SK-N-SH treated with all-trans-retinoic acid at 6 μM for 48 hours (cell line): Measurements from ENCODE around the gene CCNB3.

Experiments
- ATAC-seq: fragments of 200-7000 bp; cut with Tn5 transposase; 3 replicates; pipeline ENCODE4 v1.9.1; 2020; ENCODE audit warnings: mild to moderate bottlenecking, moderate library complexity
- ARNTL ChIP-seq: fragments of 450-650 bp; formaldehyde crosslinking; IDR thresholded peaks from 2 replicates; pipeline ENCODE4 v1.5.0; 2020; ENCODE audit warnings: low read depth, mild to moderate bottlenecking, moderate library complexity, borderline replicate concordance
- BACH2 ChIP-seq: fragments of 250-450 bp; sonication (Bioruptor Pico); IDR thresholded peaks from 2 replicates; pipeline ENCODE4 v1.9.0; 2021; ENCODE audit warnings: mild to moderate bottlenecking, borderline replicate concordance
- CSDC2 ChIP-seq: fragments of 250-450 bp; sonication (Bioruptor Pico); IDR thresholded peaks from 2 replicates; pipeline ENCODE4 v1.5.0; 2020; ENCODE audit warnings: mild to moderate bottlenecking, moderate library complexity
- ESRRG ChIP-seq: fragments of 250-450 bp; sonication (Bioruptor Pico); IDR thresholded peaks from 2 replicates; pipeline ENCODE4 v1.6.1; 2021; ENCODE audit warnings: mild to moderate bottlenecking
- GLIS3 ChIP-seq: fragments of 250-450 bp; sonication (Bioruptor Pico); IDR thresholded peaks from 2 replicates; pipeline ENCODE4 v1.5.0; 2020; ENCODE audit warnings: mild to moderate bottlenecking, moderate library complexity
- ISL1 ChIP-seq: fragments of 250-450 bp; sonication (Bioruptor Pico); IDR thresholded peaks from 2 replicates; pipeline ENCODE4 v2.1.2; 2022; ENCODE audit warnings: mild to moderate bottlenecking, moderate library complexity
- OSR1 ChIP-seq: fragments of 250-450 bp; sonication (Bioruptor Pico); IDR thresholded peaks from 2 replicates; pipeline ENCODE4 v1.8.0; 2022; ENCODE audit warnings: moderate library complexity, mild to moderate bottlenecking, inconsistent platforms
- PPARA ChIP-seq: fragments of 250-450 bp; sonication (Bioruptor Pico); IDR thresholded peaks from 2 replicates; pipeline ENCODE4 v1.5.0; 2020; ENCODE audit warnings: mild to moderate bottlenecking, borderline replicate concordance
- RARB ChIP-seq: fragments of 250-450 bp; sonication (Bioruptor Pico); IDR thresholded peaks from 2 replicates; pipeline ENCODE4 v1.8.0; 2021; ENCODE audit warnings: mild to moderate bottlenecking, moderate library complexity
- SNAI2 ChIP-seq: fragments of 250-450 bp; sonication (Bioruptor Pico); IDR thresholded peaks from 2 replicates; pipeline ENCODE4 v1.5.0; 2020; ENCODE audit warnings: mild to moderate bottlenecking, moderate library complexity
- TCF4 ChIP-seq: fragments of 250-450 bp; sonication (Bioruptor Pico); IDR thresholded peaks from 2 replicates; pipeline ENCODE4 v1.8.0; 2021; ENCODE audit warnings: mild to moderate bottlenecking, moderate library complexity, borderline replicate concordance
- TOX ChIP-seq: fragments of 250-450 bp; sonication (Bioruptor Pico); IDR thresholded peaks from 2 replicates; pipeline ENCODE4 v1.8.0; 2021; ENCODE audit warnings: mild to moderate bottlenecking, moderate library complexity, borderline replicate concordance
- ZC3H10 ChIP-seq: fragments of 250-450 bp; sonication (Bioruptor Pico); IDR thresholded peaks from 2 replicates; pipeline ENCODE4 v1.5.1; 2021; ENCODE audit warnings: mild to moderate bottlenecking, moderate library complexity
- ZFP3 ChIP-seq: fragments of 250-450 bp; sonication (Bioruptor Pico); IDR thresholded peaks from 2 replicates; pipeline ENCODE4 v1.5.0; 2020; ENCODE audit warnings: mild to moderate bottlenecking, moderate library complexity
- ZFP30 ChIP-seq: fragments of 450-650 bp; formaldehyde crosslinking; IDR thresholded peaks from 2 replicates; pipeline ENCODE4 v1.5.0; 2022; ENCODE audit warnings: mild to moderate bottlenecking, moderate library complexity
- ZNF565 ChIP-seq: fragments of 450-650 bp; formaldehyde crosslinking; conservative IDR thresholded peaks from 2 replicates; pipeline ENCODE4 v1.5.0; 2020; ENCODE audit warnings: low read depth, mild to moderate bottlenecking, moderate library complexity
- ZNF70 ChIP-seq: fragments of 450-650 bp; formaldehyde crosslinking; IDR thresholded peaks from 2 replicates; pipeline ENCODE4 v1.5.0; 2020; ENCODE audit warnings: mild to moderate bottlenecking, moderate library complexity
- ZNF8 ChIP-seq: fragments of 450-650 bp; formaldehyde crosslinking; IDR thresholded peaks from 2 replicates; pipeline ENCODE4 v1.5.0; 2020; ENCODE audit warnings: mild to moderate bottlenecking, moderate library complexity
- TF ChIP-seq, protein P1 (sequence below): fragments of 250-450 bp; sonication (Bioruptor Pico); IDR thresholded peaks from 2 replicates; pipeline ENCODE4 v1.5.0; 2020; ENCODE audit warnings: mild to moderate bottlenecking, moderate library complexity
- TF ChIP-seq, protein P2 (sequence below): fragments of 250-450 bp; sonication (Bioruptor Pico); IDR thresholded peaks from 2 replicates; pipeline ENCODE4 v1.8.0; 2021; ENCODE audit warnings: low read depth, mild to moderate bottlenecking, moderate library complexity, borderline replicate concordance
- TF ChIP-seq, protein P3 (sequence below): fragments of 250-450 bp; sonication (Bioruptor Pico); IDR thresholded peaks from 2 replicates; pipeline ENCODE4 v1.5.1; 2021; ENCODE audit warnings: mild to moderate bottlenecking, moderate library complexity
- TF ChIP-seq, protein P4 (sequence below): fragments of 250-450 bp; sonication (Bioruptor Pico); IDR thresholded peaks from 2 replicates; pipeline ENCODE4 v1.8.0; 2020; ENCODE audit warnings: mild to moderate bottlenecking, moderate library complexity, borderline replicate concordance
- TF ChIP-seq, protein P5 (sequence below): fragments of 250-450 bp; sonication (Bioruptor Pico); IDR thresholded peaks from 2 replicates; pipeline ENCODE4 v1.5.1; 2020; ENCODE audit warnings: low read depth, mild to moderate bottlenecking, moderate library complexity

The CCNB3 gene

DNA sequence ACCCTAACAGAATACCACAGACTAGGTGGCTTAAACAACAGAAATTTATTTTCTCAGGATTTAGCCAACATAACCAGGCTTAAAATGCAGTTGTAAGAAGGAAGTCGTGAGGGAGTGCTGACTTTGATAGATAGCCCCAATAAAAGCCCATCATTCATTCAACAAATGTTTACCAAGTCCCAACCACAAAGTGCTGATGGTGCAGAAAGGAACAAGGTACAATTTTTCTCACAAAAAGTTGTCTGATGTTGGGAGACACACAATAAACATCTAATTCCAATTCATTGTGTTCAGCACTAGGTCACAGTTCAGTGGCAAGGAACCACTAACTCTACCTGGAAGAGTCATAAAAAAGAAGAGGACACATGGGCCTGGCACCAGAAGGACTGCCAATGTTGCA, 46.0 kb upstream of the CCNB3 start:
- TF ChIP-seq, protein P1, sequence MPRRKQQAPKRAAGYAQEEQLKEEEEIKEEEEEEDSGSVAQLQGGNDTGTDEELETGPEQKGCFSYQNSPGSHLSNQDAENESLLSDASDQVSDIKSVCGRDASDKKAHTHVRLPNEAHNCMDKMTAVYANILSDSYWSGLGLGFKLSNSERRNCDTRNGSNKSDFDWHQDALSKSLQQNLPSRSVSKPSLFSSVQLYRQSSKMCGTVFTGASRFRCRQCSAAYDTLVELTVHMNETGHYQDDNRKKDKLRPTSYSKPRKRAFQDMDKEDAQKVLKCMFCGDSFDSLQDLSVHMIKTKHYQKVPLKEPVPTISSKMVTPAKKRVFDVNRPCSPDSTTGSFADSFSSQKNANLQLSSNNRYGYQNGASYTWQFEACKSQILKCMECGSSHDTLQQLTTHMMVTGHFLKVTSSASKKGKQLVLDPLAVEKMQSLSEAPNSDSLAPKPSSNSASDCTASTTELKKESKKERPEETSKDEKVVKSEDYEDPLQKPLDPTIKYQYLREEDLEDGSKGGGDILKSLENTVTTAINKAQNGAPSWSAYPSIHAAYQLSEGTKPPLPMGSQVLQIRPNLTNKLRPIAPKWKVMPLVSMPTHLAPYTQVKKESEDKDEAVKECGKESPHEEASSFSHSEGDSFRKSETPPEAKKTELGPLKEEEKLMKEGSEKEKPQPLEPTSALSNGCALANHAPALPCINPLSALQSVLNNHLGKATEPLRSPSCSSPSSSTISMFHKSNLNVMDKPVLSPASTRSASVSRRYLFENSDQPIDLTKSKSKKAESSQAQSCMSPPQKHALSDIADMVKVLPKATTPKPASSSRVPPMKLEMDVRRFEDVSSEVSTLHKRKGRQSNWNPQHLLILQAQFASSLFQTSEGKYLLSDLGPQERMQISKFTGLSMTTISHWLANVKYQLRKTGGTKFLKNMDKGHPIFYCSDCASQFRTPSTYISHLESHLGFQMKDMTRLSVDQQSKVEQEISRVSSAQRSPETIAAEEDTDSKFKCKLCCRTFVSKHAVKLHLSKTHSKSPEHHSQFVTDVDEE (CRISPR knock-in tag): no peak
- TF ChIP-seq TCF4 (no peak), OSR1 (CRISPR knock-in tag) (no peak), ZFP30 (CRISPR knock-in tag) (no peak), ZC3H10 (CRISPR knock-in tag) (no peak), RARB (no peak), ISL1 (CRISPR knock-in tag) (no peak), SNAI2 (CRISPR knock-in tag) (no peak), CSDC2 (CRISPR knock-in tag) (no peak), ESRRG (CRISPR knock-in tag) (no peak), BACH2 (CRISPR knock-in tag) (no peak), PPARA (CRISPR knock-in tag) (no peak), ZNF565 (CRISPR knock-in tag) (no peak)
- TF ChIP-seq, protein P2, sequence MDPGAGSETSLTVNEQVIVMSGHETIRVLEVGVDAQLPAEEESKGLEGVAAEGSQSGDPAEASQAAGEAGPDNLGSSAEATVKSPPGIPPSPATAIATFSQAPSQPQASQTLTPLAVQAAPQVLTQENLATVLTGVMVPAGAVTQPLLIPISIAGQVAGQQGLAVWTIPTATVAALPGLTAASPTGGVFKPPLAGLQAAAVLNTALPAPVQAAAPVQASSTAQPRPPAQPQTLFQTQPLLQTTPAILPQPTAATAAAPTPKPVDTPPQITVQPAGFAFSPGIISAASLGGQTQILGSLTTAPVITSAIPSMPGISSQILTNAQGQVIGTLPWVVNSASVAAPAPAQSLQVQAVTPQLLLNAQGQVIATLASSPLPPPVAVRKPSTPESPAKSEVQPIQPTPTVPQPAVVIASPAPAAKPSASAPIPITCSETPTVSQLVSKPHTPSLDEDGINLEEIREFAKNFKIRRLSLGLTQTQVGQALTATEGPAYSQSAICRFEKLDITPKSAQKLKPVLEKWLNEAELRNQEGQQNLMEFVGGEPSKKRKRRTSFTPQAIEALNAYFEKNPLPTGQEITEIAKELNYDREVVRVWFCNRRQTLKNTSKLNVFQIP (CRISPR knock-in tag): no peak
- TF ChIP-seq, protein P3, sequence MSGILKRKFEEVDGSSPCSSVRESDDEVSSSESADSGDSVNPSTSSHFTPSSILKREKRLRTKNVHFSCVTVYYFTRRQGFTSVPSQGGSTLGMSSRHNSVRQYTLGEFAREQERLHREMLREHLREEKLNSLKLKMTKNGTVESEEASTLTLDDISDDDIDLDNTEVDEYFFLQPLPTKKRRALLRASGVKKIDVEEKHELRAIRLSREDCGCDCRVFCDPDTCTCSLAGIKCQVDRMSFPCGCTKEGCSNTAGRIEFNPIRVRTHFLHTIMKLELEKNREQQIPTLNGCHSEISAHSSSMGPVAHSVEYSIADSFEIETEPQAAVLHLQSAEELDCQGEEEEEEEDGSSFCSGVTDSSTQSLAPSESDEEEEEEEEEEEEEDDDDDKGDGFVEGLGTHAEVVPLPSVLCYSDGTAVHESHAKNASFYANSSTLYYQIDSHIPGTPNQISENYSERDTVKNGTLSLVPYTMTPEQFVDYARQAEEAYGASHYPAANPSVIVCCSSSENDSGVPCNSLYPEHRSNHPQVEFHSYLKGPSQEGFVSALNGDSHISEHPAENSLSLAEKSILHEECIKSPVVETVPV: no peak
- no peak for ATAC-seq

DNA sequence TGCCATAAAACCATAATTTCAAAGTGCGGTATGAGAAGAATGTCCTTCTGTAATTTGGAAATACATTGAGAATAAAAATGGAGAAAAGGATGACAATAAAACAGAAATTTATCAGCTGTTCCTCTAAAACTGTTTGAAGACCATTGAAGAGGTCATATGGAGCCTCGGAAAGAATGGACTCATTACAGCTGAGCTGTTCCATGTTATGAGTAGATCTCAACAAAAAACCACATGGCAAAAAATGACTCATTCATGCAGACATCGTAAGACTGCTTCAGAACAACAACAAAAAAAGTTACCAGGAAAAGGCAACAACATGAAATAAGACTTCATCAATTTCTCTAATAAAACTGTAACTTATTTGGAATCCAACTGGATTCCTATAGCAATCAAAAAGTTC, 43.4 kb upstream of the CCNB3 start:
- no peak for ATAC-seq
- TF ChIP-seq, protein P2 (CRISPR knock-in tag): no peak
- TF ChIP-seq PPARA (CRISPR knock-in tag) (no peak), ZNF565 (CRISPR knock-in tag) (no peak), ZNF70 (CRISPR knock-in tag) (no peak), ZNF8 (no peak), ZFP3 (no peak), TOX (no peak), SNAI2 (CRISPR knock-in tag) (no peak), OSR1 (CRISPR knock-in tag) (no peak), ZFP30 (CRISPR knock-in tag) (no peak), ARNTL (CRISPR knock-in tag) (no peak), GLIS3 (CRISPR knock-in tag) (no peak), TCF4 (no peak)
- TF ChIP-seq, protein P4, sequence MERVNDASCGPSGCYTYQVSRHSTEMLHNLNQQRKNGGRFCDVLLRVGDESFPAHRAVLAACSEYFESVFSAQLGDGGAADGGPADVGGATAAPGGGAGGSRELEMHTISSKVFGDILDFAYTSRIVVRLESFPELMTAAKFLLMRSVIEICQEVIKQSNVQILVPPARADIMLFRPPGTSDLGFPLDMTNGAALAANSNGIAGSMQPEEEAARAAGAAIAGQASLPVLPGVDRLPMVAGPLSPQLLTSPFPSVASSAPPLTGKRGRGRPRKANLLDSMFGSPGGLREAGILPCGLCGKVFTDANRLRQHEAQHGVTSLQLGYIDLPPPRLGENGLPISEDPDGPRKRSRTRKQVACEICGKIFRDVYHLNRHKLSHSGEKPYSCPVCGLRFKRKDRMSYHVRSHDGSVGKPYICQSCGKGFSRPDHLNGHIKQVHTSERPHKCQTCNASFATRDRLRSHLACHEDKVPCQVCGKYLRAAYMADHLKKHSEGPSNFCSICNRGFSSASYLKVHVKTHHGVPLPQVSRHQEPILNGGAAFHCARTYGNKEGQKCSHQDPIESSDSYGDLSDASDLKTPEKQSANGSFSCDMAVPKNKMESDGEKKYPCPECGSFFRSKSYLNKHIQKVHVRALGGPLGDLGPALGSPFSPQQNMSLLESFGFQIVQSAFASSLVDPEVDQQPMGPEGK (CRISPR knock-in tag): no peak
- TF ChIP-seq, protein P1 (CRISPR knock-in tag): no peak
- TF ChIP-seq, protein P5, sequence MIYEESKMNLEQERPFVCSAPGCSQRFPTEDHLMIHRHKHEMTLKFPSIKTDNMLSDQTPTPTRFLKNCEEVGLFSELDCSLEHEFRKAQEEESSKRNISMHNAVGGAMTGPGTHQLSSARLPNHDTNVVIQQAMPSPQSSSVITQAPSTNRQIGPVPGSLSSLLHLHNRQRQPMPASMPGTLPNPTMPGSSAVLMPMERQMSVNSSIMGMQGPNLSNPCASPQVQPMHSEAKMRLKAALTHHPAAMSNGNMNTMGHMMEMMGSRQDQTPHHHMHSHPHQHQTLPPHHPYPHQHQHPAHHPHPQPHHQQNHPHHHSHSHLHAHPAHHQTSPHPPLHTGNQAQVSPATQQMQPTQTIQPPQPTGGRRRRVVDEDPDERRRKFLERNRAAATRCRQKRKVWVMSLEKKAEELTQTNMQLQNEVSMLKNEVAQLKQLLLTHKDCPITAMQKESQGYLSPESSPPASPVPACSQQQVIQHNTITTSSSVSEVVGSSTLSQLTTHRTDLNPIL (CRISPR knock-in tag): no peak
